NCI-H1105 treated with DMSO at 0.1 percent for 48 hours (cell line): ENCODE measurements around the gene NF1.
"Not testable (repeated sequence)": the region's sequence is repeated elsewhere in the genome, so short reads cannot be mapped to it uniquely, and the experiment has no call there.

Source experiments
- DNase-seq: peaks from one replicate; lab custom pipeline; 2025; lab: John Stamatoyannopoulos, UW

Gene NF1

GRCh38 chr17:31297090-31297489 is 202.3 kb downstream of the NF1 start, which contains the start of gene OMG:
Gene OMG, minus strand, starts transcription at chr17:31297239. Its CDS starts 908 bp downstream, at chr17:31296331.
- no peak for DNase-seq

GRCh38 chr17:31299624-31300023 is 204.8 kb downstream of the NF1 start:
- DNase-seq = peak; percentile 64

GRCh38 chr17:31307640-31308039 is 212.9 kb downstream of the NF1 start:
- DNase-seq = no peak

- no peak for DNase-seq
Measured at GRCh38 chr17:31308372-31309334, 213.9 kb downstream of the NF1 start.

- no peak for DNase-seq
Measured at GRCh38 chr17:31309556-31309955, 214.8 kb downstream of the NF1 start.

GRCh38 chr17:31310260-31310659 is 215.5 kb downstream of the NF1 start:
- DNase-seq = no peak

GRCh38 chr17:31310886-31311285 is 216.1 kb downstream of the NF1 start:
- no peak for DNase-seq

- DNase-seq = no peak
Measured at GRCh38 chr17:31311526-31311925, 216.7 kb downstream of the NF1 start.

GRCh38 chr17:31312223-31312622 is 217.4 kb downstream of the NF1 start:
- not testable (repeated sequence) for DNase-seq

- DNase-seq = no peak
Measured at GRCh38 chr17:31313982-31314781, 219.4 kb downstream of the NF1 start, which contains the start of gene EVI2B. Gene EVI2B, minus strand, starts transcription at chr17:31314054. Its CDS starts 8,445 bp downstream, at chr17:31305609.

- DNase-seq = no peak
Measured at GRCh38 chr17:31314782-31315100, 220.0 kb downstream of the NF1 start.

GRCh38 chr17:31318298-31318801 is 223.6 kb downstream of the NF1 start:
- peak; percentile 67 for DNase-seq

GRCh38 chr17:31318851-31319661 is 224.3 kb downstream of the NF1 start:
- peak; percentile 58 for DNase-seq

GRCh38 chr17:31320241-31320640 is 225.5 kb downstream of the NF1 start:
- DNase-seq = no peak

GRCh38 chr17:31320791-31321190 is 226.0 kb downstream of the NF1 start:
- peak; percentile 13 for DNase-seq

GRCh38 chr17:31321481-31321880 is 226.7 kb downstream of the NF1 start, which contains the start of gene EVI2A:
Gene EVI2A, minus strand, starts transcription at chr17:31321622. Its CDS starts 2,609 bp downstream, at chr17:31319013.
- DNase-seq = no peak

- DNase-seq = no peak
Measured at GRCh38 chr17:31321966-31322365, 227.2 kb downstream of the NF1 start.

GRCh38 chr17:31323551-31323950 is 228.8 kb downstream of the NF1 start:
- DNase-seq = no peak

- no peak for DNase-seq
Measured at GRCh38 chr17:31327534-31328159, 232.9 kb downstream of the NF1 start.

- no peak for DNase-seq
Measured at GRCh38 chr17:31328160-31328535, 233.4 kb downstream of the NF1 start.

GRCh38 chr17:31329221-31329620 is 234.4 kb downstream of the NF1 start:
- no peak for DNase-seq
